ENCODE data around the gene UNC80.

The UNC80 gene

DNA sequence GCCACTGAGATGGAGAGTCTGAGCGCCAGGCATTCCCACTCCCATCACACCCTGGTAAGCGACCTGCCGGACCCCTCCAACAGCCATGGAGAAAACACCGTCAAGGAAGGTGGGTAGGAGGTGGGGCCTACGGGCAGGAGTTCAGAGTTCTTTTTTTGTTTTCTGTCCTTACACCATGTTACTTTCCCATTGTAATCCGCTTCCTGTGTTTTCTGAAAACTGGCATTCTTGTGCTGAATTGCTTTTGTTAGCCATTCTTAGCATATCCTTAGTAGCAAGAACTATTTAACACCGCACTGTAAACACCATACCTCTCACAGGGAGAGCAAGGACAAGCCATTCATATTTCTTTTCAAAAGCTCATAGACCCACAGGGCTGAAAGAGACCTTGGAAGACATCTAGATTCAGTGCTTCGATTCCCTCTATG lies 46.2 kb downstream of the UNC80 start:
- no peak for DNase-seq

DNA sequence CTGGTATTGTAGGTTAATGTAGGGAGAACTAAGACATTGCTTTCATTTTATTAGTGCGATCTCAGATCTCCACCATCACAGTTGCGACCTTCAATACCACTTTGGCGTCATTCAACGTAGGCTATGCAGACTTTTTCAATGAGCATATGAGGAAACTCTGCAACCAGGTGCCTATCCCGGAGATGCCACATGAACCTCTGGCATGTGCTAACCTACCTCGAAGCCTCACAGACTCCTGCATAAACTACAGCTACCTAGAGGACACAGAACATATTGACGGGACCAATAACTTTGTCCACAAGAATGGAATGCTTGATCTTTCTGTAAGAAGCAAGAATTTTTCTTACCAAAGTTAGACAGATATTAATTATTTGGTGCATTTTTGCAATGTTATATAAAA lies 47.3 kb downstream of the UNC80 start:
- DNase-seq = no peak

DNA sequence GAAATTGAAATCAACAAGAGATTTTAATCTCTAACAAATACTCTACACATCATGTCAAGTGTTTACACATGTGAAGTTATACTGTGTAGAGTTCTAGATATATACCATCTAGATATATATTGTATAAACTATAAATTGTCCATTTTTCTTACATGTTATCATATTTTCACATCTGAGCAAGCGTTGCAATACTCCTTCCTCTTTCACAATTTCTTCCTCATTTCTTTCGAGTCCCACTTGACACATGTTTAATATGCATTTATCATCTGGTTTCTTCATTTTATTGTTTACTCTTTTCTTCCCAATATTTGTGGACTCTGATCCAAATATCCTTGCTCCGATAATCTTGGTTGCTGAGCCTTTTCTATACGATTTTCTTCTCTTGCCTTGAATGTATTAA lies 50.2 kb downstream of the UNC80 start:
- DNase-seq = no peak

DNA sequence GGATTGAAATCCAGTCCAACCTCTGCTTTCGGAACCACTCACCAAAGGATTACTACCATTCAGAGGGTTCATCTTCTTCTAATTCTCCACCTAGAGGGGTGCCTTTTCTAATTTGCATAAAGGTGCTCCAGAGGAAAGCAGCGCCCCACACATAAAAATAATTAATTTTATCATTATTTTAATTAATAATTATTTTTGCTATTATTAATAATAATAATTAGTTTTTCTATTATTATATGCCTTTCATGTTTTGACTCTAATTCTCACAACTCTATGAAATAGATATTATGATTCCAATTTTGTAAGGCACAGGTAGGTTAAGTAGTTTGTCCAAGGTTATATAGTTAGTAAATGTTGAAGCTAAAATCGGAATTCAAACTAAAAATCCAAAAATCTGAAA lies 51.9 kb downstream of the UNC80 start:
- DNase-seq = no peak

DNA sequence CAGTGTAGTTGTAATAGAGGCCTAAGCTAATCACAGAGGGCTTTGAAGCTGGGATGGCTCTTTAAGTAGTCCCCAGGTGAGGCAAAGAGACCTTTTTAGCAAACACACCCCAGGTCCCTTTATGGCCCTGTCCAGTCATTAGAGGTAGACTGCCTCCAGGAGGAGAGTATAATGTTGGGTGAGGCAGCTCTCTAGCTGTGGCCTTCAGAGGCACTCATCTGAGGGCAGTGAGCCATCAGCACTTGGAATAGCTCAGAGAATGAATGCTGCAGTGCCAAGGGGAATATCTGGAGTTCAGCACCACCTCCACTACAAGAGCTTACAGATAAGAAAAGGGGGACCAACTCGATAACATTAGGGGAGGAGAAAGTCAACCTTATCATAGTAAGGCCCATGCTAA lies 52.8 kb downstream of the UNC80 start:
- no peak for DNase-seq

DNA sequence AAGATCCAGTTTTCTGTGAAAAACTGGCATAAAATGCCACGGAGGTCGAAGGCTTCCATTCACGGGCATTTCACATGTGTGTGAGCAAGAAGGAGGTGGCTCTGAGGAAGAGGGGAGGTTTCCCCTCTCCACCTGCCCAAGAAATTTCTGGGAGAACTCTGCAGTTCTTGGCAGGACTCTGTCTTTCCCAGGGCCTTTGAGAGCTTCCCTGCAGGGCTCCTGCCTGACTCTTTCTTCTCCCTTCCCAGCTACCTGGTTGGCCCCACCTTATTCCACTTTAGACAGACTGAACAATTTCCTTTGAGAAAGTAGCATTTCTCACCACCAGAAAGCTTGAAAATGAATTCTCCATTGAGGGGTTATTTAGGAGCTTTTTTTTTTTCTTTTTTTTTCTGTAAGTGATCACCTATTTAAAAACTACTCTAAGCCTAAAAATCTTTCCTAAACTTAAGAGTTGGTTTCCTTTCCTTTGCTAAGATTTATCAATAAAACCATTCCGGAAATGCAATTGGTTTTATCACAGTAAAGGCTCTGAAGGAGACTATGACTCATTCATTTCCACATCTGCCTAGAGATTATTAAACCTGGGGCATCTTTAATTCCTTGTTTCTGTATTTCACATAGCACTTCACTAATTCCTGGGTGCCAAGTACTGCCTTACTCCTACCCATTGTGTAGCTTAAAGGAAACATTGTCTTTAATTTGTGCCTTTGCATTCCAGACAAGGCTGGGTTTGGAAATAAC lies 59.3 kb downstream of the UNC80 start:
- DNase-seq = no peak

DNA sequence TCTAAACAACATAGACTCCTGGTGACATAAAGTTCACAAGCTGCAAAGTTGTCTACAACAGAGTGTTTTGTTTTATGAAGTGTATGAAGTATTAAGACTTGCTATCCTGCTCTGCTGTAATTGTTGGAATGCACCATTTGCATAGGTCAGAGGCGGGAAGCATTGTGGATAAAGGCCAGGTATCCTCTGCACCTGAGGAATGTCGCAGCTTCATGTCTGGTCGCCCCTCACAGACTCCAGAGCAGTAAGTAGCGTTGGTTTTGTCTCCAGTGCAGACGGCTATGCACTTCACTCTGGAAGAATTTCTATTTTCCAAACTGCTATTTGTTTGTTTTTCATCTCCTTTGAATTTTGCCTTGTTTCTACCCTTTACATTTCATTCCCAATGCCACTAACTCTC lies 63.1 kb downstream of the UNC80 start:
- DNase-seq = no peak

DNA sequence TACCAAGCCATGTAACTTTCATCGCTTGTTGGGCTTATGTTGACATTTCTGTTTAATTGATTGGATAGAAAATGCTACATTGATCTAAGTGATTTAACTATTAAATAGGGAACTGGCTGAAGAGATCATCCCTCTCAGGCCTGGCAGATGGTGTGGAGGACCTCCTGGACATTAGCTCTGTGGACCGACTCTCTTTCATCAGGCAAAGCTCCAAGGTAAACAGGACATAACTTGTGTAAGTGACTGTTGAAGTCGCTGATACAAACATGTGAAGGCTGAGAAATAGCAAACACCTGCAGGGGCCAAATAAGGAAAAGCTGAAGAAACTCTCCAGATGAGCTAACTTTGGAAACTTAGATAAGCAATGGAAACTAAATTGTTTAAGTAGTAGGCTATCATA lies 68.8 kb downstream of the UNC80 start:
- DNase-seq = no peak

DNA sequence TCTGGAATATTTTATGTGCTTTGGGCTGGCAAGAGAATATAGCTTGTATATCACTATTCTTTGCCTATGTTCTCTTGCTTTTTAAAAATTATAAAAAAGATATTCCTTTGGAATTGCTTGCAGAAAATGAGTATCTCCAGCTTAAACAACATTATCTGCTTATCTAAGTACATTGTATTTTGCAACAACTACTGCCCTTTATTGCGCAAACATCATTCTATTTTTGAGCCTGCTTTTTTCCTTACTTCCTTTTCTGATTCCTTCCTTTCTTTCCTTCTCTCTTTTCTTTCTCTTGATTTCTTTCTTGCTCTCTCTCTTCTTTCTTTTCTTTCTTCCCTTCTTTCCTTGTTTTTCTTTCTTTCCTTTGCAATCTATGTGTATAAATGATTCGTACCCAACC lies 74.0 kb downstream of the UNC80 start:
- no peak for DNase-seq

DNA sequence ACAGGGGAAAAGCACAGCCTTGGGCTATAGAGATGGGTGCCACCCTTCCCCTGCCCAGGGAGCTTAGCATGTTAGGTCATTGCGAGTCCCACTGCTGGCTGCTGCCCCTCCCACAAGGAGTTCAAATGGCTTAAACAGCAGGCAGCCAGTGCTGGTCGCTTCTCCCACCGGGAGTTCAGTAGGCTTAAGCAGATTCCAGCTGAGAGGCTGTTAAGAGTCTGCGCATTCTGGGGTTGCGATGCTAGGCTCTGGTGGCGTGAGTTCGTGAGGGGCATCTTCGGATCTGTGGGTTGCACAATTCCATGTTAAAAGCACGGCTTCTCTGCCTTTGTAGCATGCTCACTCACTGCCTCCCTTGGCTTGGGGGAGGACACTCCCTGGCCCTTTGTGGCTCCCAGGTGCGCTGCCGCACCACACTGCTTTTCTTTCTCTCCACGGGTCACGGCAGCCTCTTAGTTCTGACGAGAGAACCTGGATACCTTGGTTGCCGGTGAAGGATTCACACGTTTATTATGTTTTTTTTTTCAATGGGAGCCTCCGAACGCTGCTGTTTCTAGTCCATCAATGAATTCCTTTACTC lies 93.2 kb downstream of the UNC80 start:
- no peak for DNase-seq

DNA sequence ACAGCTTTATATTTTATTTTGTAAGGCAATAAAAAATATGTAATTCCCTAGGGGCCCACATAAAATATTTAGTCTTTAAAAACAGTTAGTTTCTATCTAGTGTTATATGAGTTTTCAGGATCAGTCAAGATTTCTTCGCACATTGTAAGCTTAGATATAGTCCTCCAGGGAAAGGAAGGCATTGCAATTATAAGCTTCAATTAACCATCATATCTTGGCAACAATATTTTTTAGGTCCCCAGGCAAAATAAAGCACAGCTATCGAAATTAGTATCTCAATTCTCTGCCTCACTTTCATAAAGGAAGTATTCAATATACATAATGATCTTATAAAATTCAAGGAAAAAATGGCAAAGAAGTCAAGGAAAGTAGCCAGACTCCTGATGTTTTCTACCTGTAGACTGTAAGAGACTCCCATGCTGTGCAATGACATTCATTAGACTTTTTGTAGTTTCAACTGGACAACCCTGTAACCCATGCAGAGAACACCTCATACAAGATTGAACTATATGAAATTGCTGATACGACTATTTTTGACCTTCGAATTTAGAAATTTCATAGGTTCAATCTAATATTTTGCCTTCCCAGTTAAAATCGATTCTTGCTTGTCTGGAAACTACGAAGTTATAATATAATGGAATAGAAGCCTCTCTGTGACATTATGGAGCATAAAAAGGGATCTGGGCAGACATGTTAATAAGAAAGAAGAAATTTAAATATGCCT lies 96.8 kb downstream of the UNC80 start:
- no peak for DNase-seq

DNA sequence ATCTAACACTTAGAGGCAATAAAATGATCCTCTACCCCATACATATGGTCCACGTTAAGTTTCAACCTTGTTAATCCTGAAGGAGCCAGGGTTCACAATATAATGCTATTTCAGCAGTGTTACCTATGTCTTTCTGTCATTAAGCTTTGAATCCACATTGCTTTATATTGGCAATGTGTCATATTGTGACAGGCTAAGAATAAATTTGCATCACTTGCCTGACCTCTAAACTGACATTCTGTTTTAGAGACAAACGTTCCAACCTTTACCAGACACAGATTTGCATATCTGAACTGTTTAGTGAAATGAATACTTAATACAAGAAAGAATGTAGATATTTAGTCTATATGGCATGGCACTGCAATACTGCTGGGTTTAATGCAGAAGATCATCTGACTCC lies 98.4 kb downstream of the UNC80 start:
- no peak for DNase-seq

DNA sequence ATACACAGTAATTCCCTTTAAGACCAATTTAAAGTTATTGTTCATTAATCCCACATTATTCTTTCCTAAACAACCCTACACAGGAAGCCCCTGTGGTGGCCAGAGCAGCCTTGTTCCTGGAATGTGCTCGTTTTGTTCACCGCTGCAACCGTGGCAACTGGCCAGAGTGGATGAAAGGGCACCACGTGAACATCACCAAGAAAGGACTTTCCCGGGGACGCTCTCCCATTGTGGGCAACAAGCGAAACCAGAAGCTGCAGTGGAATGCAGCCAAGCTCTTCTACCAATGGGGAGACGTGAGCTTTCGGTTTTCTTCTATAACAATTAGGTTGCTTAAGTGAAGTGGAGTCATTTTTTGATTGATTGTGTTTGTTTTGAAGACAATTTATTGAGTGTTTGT lies 101.0 kb downstream of the UNC80 start:
- DNase-seq = peak; percentile 96

DNA sequence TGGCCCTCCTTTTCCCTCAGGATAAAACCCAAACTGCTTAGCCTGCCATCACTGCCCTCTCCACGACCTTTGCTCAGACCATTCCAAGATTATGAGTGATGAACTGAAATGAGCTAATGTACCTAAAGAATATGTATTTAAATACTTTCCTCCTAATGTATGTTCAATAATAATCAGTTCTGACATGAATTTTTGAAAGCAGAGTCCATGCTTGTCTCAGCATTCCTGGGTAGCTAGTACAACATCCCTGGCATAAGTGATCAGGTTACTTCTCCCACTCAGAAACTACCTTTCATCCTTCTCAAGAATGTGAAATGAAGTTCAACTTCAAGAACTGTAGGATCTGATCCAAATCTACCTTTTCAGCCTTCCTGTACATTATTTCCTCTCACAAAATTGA lies 103.6 kb downstream of the UNC80 start:
- no peak for DNase-seq

DNA sequence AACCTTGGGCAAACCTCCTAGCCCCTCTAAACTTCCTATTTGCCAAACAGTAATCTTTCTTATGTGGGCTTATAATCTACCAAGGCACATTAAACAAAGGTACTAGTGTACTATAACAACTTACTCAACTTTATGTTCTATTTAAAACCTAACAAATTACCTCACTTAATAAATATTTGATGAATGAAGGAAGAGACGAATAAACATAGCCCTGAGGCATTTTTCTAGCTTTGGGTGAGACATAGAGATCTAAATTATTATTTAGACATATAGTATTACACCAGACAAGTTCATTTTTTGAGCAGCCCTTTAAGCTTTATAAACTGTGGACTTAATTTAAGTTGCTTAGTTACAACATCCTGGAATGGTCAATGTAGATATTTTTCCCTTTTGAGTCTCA lies 104.6 kb downstream of the UNC80 start:
- DNase-seq = no peak

DNA sequence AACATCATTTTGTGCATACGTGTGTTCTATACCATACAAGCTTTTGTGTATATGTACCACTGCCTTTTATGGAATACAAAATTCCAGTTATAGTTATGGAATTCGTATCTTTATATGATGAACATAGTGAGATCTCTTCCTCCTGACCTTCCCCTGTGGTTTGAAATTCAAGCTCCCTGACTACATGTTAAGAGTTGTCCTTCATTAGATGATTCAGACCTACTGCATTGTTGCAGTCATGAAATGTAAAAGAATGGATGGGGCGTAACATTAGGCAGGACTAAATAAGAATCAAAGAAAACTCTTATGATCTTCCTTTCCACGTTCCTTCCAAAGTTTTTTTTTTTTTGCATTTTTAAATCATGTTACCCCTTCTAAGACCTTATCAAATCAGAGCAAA lies 107.1 kb downstream of the UNC80 start:
- no peak for DNase-seq

DNA sequence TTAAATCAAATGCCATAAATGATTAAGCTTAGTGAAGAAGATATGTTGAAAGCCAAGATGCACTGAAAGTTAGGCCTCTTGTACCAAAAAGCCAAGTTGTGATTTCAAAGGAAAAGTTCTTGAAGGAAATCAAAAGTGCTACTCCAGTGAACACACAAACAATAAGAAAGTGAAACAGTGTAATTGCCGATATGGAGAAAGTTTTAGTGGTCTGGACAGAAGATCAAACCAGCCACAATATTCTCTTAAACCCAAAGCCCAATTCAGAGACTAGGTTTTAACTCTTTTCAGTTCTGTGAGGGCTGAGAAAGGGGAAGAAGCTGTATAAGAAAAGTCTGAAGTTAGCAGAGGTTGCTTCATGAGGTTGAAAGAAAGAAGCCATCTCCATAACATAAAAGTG lies 129.0 kb downstream of the UNC80 start:
- no peak for DNase-seq

DNA sequence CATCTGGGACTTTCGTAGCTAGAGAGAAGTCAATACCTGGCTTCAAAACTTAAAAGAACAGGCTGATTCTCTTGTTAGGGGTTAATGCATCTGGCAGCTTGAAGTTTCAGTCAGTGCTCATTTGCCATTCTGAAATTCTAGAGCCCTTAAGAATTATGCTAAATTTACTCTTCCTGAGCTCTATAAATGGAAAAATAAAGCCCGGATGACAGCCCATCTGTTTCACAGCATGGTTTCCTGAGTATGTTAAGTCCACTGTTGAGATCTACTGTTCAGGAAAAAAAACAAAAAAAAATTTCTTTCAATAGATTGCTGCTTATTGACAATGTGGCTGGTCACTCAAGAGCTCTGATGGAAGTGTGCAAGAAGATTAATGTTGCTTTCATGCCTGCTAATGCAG lies 129.5 kb downstream of the UNC80 start:
- DNase-seq = no peak

DNA sequence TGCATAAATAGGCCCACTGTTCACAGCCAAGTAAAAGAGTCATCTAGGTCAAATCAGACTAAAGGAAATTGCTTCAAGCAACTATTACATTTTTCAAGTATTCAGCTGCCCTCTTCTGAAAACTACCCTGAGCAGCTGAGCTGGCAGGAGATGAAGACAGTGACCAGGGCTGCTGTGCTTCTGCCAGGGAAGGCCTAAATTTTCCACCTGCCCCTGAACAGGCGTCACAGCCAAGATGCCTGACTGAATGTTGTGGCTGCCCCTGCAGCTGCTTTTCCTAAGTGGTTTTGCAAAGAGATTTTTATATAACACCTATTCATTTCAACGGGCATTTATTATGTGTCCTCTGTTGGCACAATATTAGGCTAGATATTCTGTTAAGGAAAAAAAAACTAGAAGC lies 134.1 kb downstream of the UNC80 start:
- DNase-seq = no peak

DNA sequence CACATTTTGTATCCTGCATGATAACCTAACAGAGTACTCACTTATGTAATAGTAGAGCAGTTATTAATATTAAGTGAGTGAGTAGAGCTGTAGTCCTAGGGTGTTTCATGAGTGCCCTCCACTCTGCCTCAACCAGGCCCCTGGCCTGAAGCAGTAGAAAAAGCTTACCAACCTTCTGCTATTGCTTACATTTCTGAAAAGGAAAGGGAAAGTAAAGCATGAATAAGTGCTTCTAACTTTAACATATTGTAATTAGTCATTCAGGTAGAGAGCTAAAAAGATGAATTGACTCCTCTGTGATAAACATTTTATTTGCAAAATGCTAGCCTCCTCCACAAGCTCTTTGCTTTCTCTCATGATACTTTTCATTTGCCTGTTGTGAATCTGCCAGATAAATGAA lies 136.1 kb downstream of the UNC80 start:
- no peak for DNase-seq

DNA sequence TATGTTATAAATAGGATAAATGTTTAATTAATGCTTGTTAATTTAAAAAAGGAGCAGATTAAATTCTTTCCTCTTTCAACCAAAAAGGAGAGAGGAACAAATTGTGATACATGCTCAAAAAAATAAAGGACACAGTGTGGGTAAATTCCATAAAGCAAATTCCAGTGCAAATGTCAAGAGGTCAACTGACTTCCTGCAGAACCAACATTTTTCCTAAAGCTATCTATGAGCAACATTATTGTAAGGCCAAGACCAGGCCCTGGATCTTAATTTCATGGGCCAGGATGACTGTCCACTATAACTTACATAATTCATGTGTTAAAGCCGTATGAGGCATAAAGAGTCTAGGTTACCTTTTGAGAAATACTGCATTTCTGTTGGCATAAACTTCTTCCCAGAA lies 136.9 kb downstream of the UNC80 start:
- DNase-seq = no peak

DNA sequence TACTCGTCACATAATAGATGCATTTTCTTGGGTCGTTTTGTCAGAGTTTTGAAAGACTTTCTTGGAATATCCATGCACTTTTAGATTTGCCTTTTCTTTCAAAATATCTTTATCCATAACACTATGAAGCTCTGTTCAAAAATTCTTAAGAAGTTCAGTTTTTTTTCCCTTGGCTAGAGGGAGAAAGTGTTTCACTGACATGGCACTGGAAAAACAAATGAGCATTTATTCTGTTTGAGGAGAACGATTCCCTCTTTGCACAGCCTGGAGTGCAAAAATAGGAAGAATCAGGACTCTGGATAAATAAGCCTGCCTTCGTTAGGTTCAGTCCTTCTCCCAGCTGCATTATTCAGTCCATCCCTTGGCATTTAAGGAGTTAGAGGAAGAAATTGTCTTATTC lies 139.9 kb downstream of the UNC80 start:
- no peak for DNase-seq

DNA sequence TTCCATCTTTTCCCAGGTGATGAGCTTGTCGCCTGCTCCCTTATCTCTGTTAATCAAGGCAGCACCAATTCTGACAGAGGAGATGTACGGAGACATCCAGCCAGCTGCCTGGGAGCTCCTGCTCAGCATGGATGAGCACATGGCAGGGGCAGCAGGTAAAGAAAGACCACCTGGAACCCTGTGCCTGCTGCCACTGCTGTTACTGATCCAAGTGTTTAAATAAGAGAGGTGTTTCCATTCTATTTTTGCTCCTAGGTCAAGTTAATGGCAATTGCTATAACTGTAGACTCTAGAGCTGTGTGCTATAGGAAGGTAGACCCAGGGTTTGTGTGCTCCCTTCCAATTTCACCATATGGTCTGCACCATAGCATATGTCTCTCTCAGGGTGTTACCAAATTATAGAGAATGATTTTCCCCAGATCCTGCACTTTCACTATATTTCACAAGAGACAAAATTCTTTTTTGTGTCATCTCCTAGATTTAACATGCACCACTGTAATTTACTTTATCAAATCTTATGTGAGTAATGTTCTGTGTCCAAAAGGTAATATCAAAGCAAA lies 142.2 kb downstream of the UNC80 start:
- DNase-seq = no peak

DNA sequence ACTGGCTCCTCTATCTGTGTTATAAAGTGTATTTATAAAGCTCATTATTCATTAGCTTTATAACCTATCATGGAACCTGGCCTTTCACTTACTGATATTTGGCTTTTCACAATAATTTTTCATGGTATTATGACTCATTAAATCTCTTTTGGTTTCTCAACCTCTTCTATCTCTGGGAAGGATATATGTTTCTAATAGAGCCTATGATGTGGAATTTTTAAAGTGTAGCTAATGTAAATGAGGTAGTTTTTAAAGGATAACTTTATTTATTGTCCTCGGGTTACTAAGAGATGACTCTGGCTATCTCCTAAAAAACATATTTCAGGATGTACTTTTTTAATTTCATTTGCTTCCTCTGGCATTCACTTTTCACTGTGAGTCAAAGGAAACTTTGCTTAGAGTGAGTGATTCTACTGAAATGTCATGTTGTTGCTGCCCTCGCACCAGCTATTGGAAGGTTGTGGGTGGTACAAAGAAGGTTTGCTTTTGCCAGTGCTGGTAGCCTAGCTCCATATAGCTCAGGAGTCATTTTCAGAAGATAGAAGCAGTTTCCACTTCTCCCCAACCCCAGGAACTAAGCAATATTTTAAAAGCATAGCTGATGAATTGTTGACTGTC lies 145.6 kb downstream of the UNC80 start:
- DNase-seq = no peak
